ENCODE results near the gene EIF4G1. TPM values are rescaled to one million over a fixed set of nuclear protein-coding genes. Genes with fewer than 3 reads are reported as not detected.

The EIF4G1 gene
- total and polyA plus RNA-seq, 2 of the 8 experiments (the other 6 are each of a cell fraction or from before 2014, with no cell fraction given), result 318 to 473 TPM

GRCh38 chr3:184381261-184382224 lies 67.1 kb downstream of the EIF4G1 start (continued):
- TF ChIP-seq JUND (IDR thresholded peaks at IDR 0.05; ENCODE audit: low read length), result no peak
- no peak for TF ChIP-seq CHD2 (IDR thresholded peaks at IDR 0.05; ENCODE audit: low read length)
- no peak for TF ChIP-seq SP4 (IDR thresholded peaks at IDR 0.05; ENCODE audit: low read length)
- TF ChIP-seq EP300 (IDR thresholded peaks at IDR 0.05; ENCODE audit: borderline replicate concordance in 1 of 2, low read depth in 2 of 2, low read length in 2 of 2), result no peak
- peak; percentile 84 for TF ChIP-seq KDM1A (IDR thresholded peaks at IDR 0.05; ENCODE audit: borderline replicate concordance, low read length)

Measured in H1 (cell line).